ENCODE data around the gene TLR10. TPM values are rescaled to one million over a fixed set of nuclear protein-coding genes. Genes with fewer than 3 reads are reported as not detected.

TLR10 gene
- total and polyA plus RNA-seq, 2 experiments from 2014 or later = 0.14 TPM; not detected in 1

DNA sequence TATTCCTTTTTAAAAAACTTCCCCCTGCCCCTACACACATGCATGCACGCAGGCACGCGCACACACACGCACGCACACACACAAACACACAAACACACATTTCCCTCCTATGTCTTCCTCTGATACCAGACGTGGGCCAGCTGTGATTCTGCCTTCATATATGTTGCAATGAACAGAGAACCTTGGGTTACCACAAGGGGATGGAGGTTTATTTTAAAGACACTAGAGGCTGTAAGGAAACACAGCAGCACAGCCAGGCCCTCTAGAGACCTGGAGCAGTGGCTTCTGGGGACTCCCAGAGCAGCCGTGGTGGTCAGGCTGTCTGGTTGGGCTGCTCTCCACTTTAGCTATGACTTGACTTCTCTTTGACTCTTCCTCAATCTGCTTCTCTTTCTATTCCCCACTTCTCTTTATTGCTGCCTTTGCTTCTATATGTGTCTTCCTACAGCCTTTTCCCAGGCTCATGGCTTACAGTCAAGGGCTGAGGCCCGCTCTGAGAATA, 3.2 kb upstream of the TLR10 start (continued):
- TF ChIP-seq ZNF462 (CRISPR knock-in tag; IDR thresholded peaks at IDR 0.05) (no peak), CREB1 (CRISPR knock-in tag; IDR thresholded peaks at IDR 0.05; ENCODE audit: low read depth) (no peak), ZNF331 (CRISPR knock-in tag; IDR thresholded peaks at IDR 0.05; ENCODE audit: low read depth) (no peak), JUNB (IDR thresholded peaks at IDR 0.05; ENCODE audit: unreplicated experiment) (no peak), NANOG (IDR thresholded peaks at IDR 0.05; ENCODE audit: borderline replicate concordance) (no peak)
- TF ChIP-seq, protein P1, sequence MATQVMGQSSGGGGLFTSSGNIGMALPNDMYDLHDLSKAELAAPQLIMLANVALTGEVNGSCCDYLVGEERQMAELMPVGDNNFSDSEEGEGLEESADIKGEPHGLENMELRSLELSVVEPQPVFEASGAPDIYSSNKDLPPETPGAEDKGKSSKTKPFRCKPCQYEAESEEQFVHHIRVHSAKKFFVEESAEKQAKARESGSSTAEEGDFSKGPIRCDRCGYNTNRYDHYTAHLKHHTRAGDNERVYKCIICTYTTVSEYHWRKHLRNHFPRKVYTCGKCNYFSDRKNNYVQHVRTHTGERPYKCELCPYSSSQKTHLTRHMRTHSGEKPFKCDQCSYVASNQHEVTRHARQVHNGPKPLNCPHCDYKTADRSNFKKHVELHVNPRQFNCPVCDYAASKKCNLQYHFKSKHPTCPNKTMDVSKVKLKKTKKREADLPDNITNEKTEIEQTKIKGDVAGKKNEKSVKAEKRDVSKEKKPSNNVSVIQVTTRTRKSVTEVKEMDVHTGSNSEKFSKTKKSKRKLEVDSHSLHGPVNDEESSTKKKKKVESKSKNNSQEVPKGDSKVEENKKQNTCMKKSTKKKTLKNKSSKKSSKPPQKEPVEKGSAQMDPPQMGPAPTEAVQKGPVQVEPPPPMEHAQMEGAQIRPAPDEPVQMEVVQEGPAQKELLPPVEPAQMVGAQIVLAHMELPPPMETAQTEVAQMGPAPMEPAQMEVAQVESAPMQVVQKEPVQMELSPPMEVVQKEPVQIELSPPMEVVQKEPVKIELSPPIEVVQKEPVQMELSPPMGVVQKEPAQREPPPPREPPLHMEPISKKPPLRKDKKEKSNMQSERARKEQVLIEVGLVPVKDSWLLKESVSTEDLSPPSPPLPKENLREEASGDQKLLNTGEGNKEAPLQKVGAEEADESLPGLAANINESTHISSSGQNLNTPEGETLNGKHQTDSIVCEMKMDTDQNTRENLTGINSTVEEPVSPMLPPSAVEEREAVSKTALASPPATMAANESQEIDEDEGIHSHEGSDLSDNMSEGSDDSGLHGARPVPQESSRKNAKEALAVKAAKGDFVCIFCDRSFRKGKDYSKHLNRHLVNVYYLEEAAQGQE (IDR thresholded peaks at IDR 0.05; ENCODE audit: unreplicated experiment) = no peak
- TF ChIP-seq, protein P2, sequence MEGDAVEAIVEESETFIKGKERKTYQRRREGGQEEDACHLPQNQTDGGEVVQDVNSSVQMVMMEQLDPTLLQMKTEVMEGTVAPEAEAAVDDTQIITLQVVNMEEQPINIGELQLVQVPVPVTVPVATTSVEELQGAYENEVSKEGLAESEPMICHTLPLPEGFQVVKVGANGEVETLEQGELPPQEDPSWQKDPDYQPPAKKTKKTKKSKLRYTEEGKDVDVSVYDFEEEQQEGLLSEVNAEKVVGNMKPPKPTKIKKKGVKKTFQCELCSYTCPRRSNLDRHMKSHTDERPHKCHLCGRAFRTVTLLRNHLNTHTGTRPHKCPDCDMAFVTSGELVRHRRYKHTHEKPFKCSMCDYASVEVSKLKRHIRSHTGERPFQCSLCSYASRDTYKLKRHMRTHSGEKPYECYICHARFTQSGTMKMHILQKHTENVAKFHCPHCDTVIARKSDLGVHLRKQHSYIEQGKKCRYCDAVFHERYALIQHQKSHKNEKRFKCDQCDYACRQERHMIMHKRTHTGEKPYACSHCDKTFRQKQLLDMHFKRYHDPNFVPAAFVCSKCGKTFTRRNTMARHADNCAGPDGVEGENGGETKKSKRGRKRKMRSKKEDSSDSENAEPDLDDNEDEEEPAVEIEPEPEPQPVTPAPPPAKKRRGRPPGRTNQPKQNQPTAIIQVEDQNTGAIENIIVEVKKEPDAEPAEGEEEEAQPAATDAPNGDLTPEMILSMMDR (conservative IDR thresholded peaks at IDR 0.05; ENCODE audit: low read depth in 2 of 2) = no peak
